Measurements from ENCODE around the gene IGHMBP2.

Gene IGHMBP2

GRCh38 chr11:68900835-68901381, 2.8 kb upstream of the IGHMBP2 start:
- H3K4me1 Mint-ChIP-seq (ENCODE audit: low read depth): peaks cover 33% of the 10 kb centered on the region
- peaks cover 73% of the 10 kb centered on the region for H3K36me3 Mint-ChIP-seq (ENCODE audit: low read depth)
- intact Hi-C loops (cut with micrococcal nuclease): loop anchor here (10.0 kb wide), 1 partner anchor 184 kb away; no protein-coding TSS in a partner anchor
- H3K27ac Mint-ChIP-seq: no peak overlapping the region
- H3K4me3 Mint-ChIP-seq: no peak overlapping the region
- no peaks in the 10 kb centered on the region for H3K9me3 Mint-ChIP-seq
- H3K27me3 Mint-ChIP-seq: no peaks in the 10 kb centered on the region

GRCh38 chr11:68904248-68904847, 657 bp downstream of the IGHMBP2 start:
- H3K9me3 Mint-ChIP-seq: no peaks in the 10 kb centered on the region
- H3K36me3 Mint-ChIP-seq (ENCODE audit: low read depth): peaks cover 71% of the 10 kb centered on the region
- peaks cover 33% of the 10 kb centered on the region for H3K4me1 Mint-ChIP-seq (ENCODE audit: low read depth)
- H3K27me3 Mint-ChIP-seq: no peaks in the 10 kb centered on the region
- H3K27ac Mint-ChIP-seq: peak overlapping the region; percentile 88
- H3K4me3 Mint-ChIP-seq: peak overlapping the region; percentile 90
- intact Hi-C loops (cut with micrococcal nuclease): loop anchor here (10.0 kb wide), 1 partner anchor 180 kb away; no protein-coding TSS in a partner anchor

GRCh38 chr11:68905421-68906360, 2.0 kb downstream of the IGHMBP2 start:
- H3K9me3 Mint-ChIP-seq: no peaks in the 10 kb centered on the region
- no peak overlapping the region for H3K4me3 Mint-ChIP-seq
- H3K27me3 Mint-ChIP-seq: no peaks in the 10 kb centered on the region
- peaks cover 73% of the 10 kb centered on the region for H3K36me3 Mint-ChIP-seq (ENCODE audit: low read depth)
- peak overlapping the region; percentile 88 for H3K27ac Mint-ChIP-seq
- intact Hi-C loops (cut with micrococcal nuclease): loop anchor here (10.0 kb wide), 1 partner anchor 179 kb away; no protein-coding TSS in a partner anchor
- H3K4me1 Mint-ChIP-seq (ENCODE audit: low read depth): peaks cover 33% of the 10 kb centered on the region

- Mint-ChIP-seq H3K36me3 (ENCODE audit: low read depth) (peaks cover 89% of the 10 kb centered on the region), H3K4me3 (no peak overlapping the region), H3K27ac (no peak overlapping the region), H3K27me3 (no peaks in the 10 kb centered on the region), H3K4me1 (ENCODE audit: low read depth) (peaks cover 14% of the 10 kb centered on the region), H3K9me3 (no peaks in the 10 kb centered on the region)
- intact Hi-C loops (cut with micrococcal nuclease): loop anchor here (10.0 kb wide), 1 partner anchor 177 kb away; no protein-coding TSS in a partner anchor
Observed at GRCh38 chr11:68908273-68908672, 4.6 kb downstream of the IGHMBP2 start.

- Mint-ChIP-seq H3K27ac (no peak overlapping the region), H3K4me1 (ENCODE audit: low read depth) (no peaks in the 10 kb centered on the region), H3K27me3 (no peaks in the 10 kb centered on the region), H3K36me3 (ENCODE audit: low read depth) (peaks cover 95% of the 10 kb centered on the region), H3K9me3 (no peaks in the 10 kb centered on the region), H3K4me3 (no peak overlapping the region)
- intact Hi-C loops (cut with micrococcal nuclease): no loop called here
Observed at GRCh38 chr11:68910965-68911364, 7.3 kb downstream of the IGHMBP2 start.

- peaks cover 99% of the 10 kb centered on the region for H3K36me3 Mint-ChIP-seq (ENCODE audit: low read depth)
- no peaks in the 10 kb centered on the region for H3K9me3 Mint-ChIP-seq
- H3K4me3 Mint-ChIP-seq: no peak overlapping the region
- no peak overlapping the region for H3K27ac Mint-ChIP-seq
- no peaks in the 10 kb centered on the region for H3K27me3 Mint-ChIP-seq
- intact Hi-C loops (cut with micrococcal nuclease): no loop called here
- H3K4me1 Mint-ChIP-seq (ENCODE audit: low read depth): no peaks in the 10 kb centered on the region
Observed at GRCh38 chr11:68911731-68912130, 8.0 kb downstream of the IGHMBP2 start.

- intact Hi-C loops (cut with micrococcal nuclease): no loop called here
- H3K36me3 Mint-ChIP-seq (ENCODE audit: low read depth): peaks cover 100% of the 10 kb centered on the region
- no peaks in the 10 kb centered on the region for H3K4me1 Mint-ChIP-seq (ENCODE audit: low read depth)
- no peaks in the 10 kb centered on the region for H3K27me3 Mint-ChIP-seq
- H3K27ac Mint-ChIP-seq: no peak overlapping the region
- H3K9me3 Mint-ChIP-seq: no peaks in the 10 kb centered on the region
- H3K4me3 Mint-ChIP-seq: no peak overlapping the region
Observed at GRCh38 chr11:68912254-68912653, 8.6 kb downstream of the IGHMBP2 start.

- Mint-ChIP-seq H3K9me3 (no peaks in the 10 kb centered on the region), H3K4me3 (no peak overlapping the region), H3K4me1 (ENCODE audit: low read depth) (no peaks in the 10 kb centered on the region), H3K27me3 (no peaks in the 10 kb centered on the region), H3K27ac (no peak overlapping the region), H3K36me3 (ENCODE audit: low read depth) (peaks cover 100% of the 10 kb centered on the region)
- intact Hi-C loops (cut with micrococcal nuclease): no loop called here
Observed at GRCh38 chr11:68913188-68913587, 9.5 kb downstream of the IGHMBP2 start.

- intact Hi-C loops (cut with micrococcal nuclease): no loop called here
- no peaks in the 10 kb centered on the region for H3K27me3 Mint-ChIP-seq
- no peaks in the 10 kb centered on the region for H3K9me3 Mint-ChIP-seq
- H3K4me3 Mint-ChIP-seq: no peak overlapping the region
- H3K27ac Mint-ChIP-seq: no peak overlapping the region
- peaks cover 100% of the 10 kb centered on the region for H3K36me3 Mint-ChIP-seq (ENCODE audit: low read depth)
- no peaks in the 10 kb centered on the region for H3K4me1 Mint-ChIP-seq (ENCODE audit: low read depth)
Observed at GRCh38 chr11:68914761-68915160, 11.1 kb downstream of the IGHMBP2 start.

GRCh38 chr11:68916439-68916838, 12.7 kb downstream of the IGHMBP2 start:
- peaks cover 99% of the 10 kb centered on the region for H3K36me3 Mint-ChIP-seq (ENCODE audit: low read depth)
- no peaks in the 10 kb centered on the region for H3K9me3 Mint-ChIP-seq
- no peaks in the 10 kb centered on the region for H3K27me3 Mint-ChIP-seq
- no peak overlapping the region for H3K4me3 Mint-ChIP-seq
- intact Hi-C loops (cut with micrococcal nuclease): no loop called here
- no peaks in the 10 kb centered on the region for H3K4me1 Mint-ChIP-seq (ENCODE audit: low read depth)
- no peak overlapping the region for H3K27ac Mint-ChIP-seq

GRCh38 chr11:68923614-68924013, 19.9 kb downstream of the IGHMBP2 start:
- Mint-ChIP-seq H3K36me3 (ENCODE audit: low read depth) (peaks cover 86% of the 10 kb centered on the region), H3K4me1 (ENCODE audit: low read depth) (peaks cover 19% of the 10 kb centered on the region), H3K27ac (no peak overlapping the region), H3K27me3 (no peaks in the 10 kb centered on the region), H3K9me3 (peaks cover 13% of the 10 kb centered on the region), H3K4me3 (no peak overlapping the region)
- intact Hi-C loops (cut with micrococcal nuclease): no loop called here

GRCh38 chr11:68924073-68924925, 20.6 kb downstream of the IGHMBP2 start:
- H3K27me3 Mint-ChIP-seq: no peaks in the 10 kb centered on the region
- H3K4me1 Mint-ChIP-seq (ENCODE audit: low read depth): peaks cover 23% of the 10 kb centered on the region
- H3K36me3 Mint-ChIP-seq (ENCODE audit: low read depth): peaks cover 85% of the 10 kb centered on the region
- H3K27ac Mint-ChIP-seq: no peak overlapping the region
- peaks cover 13% of the 10 kb centered on the region for H3K9me3 Mint-ChIP-seq
- intact Hi-C loops (cut with micrococcal nuclease): no loop called here
- no peak overlapping the region for H3K4me3 Mint-ChIP-seq

GRCh38 chr11:68925611-68926010, 21.9 kb downstream of the IGHMBP2 start:
- Mint-ChIP-seq H3K4me3 (no peak overlapping the region), H3K27me3 (no peaks in the 10 kb centered on the region), H3K36me3 (ENCODE audit: low read depth) (peaks cover 85% of the 10 kb centered on the region), H3K27ac (no peak overlapping the region), H3K4me1 (ENCODE audit: low read depth) (peaks cover 36% of the 10 kb centered on the region), H3K9me3 (peaks cover 13% of the 10 kb centered on the region)
- intact Hi-C loops (cut with micrococcal nuclease): loop anchor here (5.0 kb wide), 1 partner anchor 122 kb away; the partner anchor contains the start of gene TPCN2
